Stimulated activated CD4-positive, alpha-beta T cell treated with anti-CD3 and anti-CD28 coated beads, Interleukin-1b, Interleukin-23, amount 100 ng/mL, for 24 hours (primary cell): ENCODE measurements around the gene TRPV4.
"Not testable (repeated sequence)": the region's sequence is repeated elsewhere in the genome, so short reads cannot be mapped to it uniquely, and the experiment has no call there.

Experiments
- DNase-seq, 4 experiments: peaks; one replicate each; pipeline ENCODE4 v3.0.0-alpha.2; 2020; ENCODE audit warnings: low read depth in 4 of 4, low spot score in 1 of 4

Gene TRPV4

DNA sequence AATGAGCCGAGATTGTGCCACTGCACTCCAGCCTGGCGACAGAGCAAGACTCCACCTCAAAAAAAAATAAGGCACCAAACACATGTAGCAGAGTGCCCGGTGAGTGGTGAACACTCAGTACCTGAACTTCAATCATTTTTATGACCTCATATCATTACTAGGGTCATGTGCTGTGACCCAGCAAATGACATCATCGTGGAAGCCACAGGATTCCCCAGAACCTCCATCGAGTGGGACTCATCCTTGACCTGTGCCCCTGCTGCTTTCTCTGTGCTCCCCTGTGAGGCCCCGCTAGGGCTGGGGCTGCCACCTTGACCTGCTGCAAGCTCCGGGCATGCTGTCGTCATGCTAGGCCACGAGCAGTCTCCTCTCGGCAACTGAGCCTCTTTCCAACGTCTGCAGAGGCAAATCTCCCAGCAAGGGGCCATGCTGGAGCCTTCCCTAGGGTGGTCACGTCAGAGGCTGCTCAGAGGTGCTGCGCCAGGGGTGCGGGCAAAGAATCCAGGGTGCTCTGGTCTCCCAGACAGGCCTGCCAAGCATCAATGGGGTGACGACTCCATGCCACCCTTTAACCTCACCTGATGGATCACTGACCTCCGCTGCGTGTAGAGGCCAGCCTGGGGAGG is 28.6 kb upstream of the TRPV4 start:
- DNase-seq: no peak

DNA sequence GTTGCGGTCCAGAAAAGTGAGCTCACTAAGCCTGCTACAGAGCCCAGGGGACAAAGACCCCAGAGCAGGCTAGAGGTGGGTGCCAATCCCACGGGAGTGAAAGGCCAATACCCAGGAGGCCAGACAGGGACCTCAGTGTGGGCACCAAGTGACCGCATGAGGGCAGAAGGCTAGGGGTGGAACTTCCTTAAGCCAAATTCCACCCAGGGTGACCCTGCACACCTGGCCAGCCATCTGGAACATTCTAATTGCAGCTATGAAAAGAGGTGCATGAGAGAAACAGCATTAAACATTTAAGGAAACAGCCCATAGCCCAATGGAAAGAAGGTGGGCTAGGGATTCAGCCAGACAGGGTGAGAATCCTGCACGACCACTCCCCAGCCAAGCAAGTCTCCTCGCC is 27.8 kb upstream of the TRPV4 start:
- no peak for DNase-seq

DNA sequence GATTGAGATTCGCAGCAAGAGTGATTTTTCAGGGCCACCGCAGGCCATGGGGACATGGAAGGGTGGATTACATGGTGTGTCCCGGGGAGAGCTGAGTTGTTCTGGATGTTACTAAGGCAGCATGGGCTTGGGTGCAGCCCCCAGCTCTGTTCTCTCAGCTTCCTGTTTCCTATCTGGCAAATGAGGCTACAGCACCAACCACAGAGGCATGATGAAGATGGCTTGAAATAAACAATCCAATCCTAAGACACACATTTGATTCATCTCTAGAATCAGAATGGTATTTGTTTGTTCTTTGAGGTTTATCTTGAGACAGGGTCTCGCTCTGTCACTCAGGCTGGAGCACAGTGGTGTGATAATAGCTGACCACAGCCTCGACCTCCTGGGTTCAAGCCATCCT is 25.6 kb upstream of the TRPV4 start:
- DNase-seq: no peak

DNA sequence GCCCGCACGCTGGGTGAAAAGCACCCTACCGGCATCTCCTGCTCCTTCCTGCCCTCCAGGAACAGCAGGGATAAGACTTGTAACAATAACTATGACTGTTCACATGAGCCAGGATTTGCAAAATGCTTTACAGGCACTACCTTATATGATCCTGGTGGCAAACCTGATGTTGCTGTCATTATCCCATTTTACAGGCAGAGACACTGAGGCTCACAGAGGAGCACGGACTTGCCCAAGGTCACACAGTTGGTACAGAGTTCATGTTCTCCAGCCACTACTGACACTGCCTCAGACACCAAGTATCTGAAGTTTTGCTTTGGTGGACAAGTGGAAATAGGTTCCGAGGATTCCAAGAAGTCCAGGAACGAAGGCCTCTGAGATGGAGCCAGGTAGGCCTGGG is 24.5 kb upstream of the TRPV4 start:
- DNase-seq: no peak

DNA sequence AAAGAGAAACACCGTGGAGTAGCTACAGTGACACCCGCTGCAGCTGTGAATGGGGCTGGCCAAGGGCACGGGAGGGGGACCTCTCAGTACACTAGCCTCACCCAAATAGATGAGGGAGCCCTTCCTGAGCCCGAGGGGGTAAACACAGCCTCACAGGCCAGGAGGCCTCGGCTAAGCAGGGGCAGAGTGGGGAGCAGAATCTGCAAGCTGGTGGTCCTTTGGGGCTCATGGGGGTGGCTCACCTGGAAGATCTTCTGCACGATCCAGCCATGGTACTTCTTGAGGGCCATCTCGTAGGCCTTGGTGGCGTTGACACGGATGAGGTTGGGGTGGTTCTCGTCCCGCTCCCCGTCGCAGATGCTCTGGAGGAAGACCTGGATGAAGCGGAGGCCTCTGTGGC is 22.2 kb upstream of the TRPV4 start:
- no peak for DNase-seq

DNA sequence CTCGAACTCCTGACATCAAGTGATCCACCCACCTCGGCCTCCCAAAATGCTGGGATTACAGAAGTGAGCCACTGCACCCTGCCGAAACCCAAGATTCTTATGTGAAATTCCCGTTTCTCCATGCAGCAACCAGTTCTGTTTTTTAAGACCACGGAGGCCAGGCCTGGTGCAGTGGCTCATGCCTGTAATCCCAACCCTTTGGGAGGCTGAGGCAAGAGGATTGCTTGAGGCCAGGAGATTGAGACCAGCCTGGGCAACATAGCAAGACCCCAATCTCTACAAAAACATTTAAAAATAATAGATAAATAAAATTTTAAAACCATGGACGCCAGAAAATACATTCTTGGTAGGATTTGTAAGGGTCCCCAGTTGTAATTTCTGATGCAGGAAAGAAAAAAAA is 17.3 kb upstream of the TRPV4 start:
- not testable (repeated sequence) for DNase-seq

DNA sequence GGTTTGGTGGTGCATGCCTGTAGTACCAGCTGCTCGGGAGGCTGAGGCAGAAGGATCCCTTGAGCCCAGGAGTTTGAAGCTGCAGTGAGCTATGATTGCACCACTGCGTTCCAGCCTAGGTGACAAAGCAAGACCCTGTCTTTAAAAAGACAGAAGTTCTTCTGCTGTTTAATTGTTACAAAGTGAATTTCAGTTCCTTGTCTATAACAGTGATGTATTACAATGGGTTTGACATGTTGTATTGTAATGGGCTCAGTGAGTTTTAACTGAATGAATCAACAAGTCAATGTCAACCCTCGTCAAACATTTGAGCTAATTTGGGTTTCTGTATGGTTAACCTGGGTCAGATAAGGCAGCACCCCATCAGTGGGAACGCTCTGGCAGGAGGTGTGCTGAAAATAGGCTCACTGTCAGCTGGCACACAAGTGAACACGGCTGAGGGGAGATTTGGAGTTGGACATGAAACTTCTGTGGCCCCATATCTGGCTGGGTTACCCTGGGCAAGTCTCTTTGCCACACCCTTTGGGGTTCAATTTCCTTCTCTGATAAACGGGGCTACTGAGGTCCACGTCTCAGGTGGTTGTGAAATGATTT is 14.0 kb upstream of the TRPV4 start:
- no peak for DNase-seq

DNA sequence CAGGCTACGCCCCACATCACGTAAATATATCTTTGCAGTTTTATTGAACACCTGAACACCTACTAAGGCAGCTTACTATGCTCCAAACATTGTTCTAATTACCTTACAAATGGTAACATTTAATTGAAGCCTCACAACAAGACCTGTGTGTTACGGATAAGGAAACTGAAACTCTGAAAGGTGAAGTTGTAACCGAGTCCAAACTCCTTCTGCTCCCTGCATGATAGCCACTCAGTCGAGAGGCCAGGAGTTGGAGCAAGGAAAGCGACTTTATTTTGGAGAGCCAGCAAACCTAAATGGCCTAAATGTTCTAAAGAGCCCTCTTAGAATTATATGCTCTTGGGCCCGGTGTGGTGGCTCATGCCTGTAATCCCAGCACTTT is 12.6 kb upstream of the TRPV4 start:
- no peak for DNase-seq

DNA sequence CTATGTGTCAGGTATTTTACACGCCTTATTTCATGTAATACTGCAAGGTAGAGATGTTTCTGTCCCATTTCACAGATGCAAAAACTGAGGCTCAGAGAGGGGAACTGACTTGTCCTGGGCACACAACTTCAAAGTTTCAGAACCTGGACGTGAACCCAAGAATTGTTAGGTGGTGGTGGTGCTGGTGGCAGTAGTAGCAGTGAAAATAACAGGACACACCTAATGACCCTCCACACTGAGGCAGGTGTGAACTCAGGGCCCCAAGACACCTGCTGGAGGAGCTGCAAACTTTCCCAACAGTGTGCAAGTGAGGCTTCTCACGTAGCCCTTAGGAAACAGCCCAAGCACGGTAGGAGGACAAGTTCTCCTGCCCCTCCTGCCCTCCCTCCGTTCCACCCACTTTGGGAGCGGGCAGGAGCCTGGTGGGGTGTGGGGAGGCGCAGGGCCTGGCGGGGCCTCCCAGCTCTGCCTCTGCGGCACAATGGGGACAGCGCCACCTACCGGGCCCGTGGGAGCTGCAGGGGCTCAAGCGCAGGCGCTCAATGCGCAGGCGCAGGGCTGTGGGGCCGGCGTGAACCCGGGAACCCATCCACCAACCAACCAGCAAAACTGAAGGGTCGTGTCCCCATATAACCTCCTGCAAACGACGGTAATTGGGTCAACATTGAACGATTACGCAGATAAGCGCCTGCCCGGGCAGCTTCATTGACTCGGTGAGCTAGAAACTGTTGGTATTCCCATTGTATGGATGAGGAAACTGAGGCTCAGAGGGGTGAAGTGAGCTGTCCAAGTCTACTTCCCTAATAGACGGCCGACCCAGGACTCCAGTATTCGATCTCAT is 12.0 kb upstream of the TRPV4 start:
- DNase-seq: peak; percentile 83 to 93 (median 86)

DNA sequence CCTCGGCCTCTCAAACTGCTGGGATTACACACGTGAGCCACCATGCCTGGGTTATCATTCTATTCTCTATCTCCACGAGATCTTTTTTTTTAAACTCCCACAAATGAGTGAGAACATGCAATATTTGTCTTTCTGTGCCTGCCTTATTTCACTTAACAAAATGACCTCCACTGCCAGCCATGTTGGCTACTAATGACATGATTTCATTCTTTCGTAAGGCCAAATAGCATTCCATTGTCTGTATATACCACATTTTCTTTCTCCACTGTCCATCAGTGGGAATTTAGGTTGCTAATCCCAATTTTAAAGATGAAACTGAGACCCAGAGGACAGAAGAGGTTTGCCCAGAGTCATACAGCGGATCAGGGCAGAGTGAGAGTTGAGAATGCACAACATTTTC is 10.9 kb upstream of the TRPV4 start:
- DNase-seq: no peak

DNA sequence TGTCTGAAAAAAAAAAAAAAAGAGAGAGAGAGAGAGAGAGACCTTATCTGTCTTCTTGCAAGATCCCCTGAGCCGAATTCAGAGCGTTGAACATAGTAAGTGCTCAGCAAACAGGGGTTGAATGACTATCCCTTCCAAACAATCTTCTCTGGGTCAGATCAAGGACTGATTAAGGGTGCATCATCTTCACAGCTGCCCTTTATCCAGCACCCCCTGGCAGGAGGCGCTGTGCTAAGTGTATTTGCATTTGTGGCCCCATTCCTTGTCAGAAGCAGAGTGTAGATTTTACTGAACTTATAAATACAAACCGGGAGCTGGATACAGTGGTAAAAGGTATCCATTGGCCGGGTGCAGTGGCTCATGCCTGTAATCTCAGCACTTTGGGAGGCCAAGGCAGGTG is 8.8 kb upstream of the TRPV4 start:
- DNase-seq: no peak

DNA sequence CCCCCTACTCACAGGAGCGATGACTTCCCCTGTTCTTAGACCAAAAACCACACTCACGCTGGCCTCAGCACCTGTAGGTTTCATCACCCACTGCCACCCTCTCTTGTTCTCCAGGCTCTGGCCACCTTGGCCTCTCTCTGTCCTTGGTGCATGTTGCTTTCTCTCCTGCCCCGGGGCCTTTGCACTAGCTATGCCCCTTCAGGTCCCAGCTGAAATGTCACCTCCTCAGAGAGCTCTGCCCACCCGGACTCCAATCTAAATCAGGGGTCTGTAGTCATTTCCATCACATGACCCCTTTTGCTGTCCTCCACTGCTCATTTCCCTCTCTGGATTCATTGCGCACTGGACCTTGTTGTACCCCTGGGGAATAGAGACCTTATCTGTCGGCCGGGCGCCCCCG is 8.2 kb upstream of the TRPV4 start:
- DNase-seq: no peak

DNA sequence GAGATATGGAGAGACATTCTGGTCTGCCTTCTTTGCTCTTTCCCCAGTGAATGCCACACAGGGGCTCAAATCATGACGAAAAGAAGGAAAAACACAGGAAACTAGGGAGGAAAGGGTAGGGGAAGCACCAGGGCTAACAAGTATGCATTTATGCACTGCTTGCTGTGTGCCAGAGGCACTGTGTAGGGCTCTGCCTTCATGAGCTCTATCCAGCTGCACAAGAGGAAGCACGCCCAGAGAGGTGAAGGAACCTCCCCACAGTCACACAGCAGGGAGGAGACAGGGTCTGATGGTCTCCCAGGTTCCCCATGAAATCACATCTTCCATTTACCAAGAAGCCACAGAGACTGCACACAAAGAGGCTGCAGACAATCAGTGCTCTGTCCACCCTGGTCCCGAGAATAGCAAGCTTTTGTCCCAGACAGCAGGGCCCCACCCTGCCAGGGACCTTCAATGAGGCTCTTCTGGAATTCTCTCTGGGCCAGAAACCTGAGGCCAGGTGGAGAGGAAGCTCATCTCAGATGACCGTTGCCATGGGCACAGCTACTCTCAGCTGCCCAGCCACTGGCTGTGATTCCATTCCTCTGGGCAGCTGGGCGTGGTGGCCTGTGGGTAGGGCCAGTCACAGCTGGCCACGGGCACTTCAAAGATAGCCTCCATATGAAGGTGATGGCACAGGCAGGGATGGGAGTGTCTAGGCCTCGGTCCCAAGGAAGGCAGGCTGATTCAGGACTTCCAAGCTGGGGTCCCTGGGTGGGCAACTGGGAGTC is 7.3 kb upstream of the TRPV4 start:
- DNase-seq: no peak

DNA sequence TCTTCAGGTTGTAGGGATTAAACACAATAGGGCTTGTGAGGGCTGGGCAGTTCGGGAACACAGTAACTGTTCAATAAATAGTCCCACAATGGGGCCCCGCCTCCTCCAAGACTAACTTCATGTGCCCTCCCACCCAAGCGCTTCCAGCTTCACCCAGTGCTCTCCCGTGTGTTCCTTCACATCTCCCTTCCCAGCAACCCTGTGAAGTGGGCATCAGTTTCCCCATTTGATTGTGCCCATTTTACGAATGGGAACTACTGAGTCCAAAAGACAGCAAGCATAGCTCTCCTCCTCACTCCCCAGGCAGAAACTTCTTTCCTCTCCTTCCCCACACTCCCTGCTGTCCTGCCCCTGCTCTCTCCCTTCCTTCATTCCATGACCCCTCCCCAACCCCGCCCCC is 6.2 kb upstream of the TRPV4 start:
- no peak for DNase-seq

DNA sequence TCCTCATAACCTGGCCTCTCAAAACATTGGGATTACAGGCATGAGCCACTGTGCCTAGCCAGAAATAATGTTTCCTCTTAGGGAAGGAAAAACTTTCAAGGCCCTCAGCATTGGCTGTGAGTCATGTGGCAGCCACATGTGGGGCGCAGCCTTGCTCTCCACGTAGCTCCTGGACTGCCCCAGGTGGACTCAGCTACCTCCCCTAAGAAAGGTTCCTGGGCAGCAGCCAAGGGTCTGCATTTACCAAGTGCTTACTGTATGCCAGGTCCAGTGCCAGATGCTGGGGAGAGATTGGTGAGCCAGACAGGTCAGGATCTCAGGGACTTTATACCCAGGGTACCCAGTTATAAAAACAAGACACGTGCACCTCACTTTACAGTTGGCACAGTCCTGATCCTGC is 3.7 kb upstream of the TRPV4 start:
- no peak for DNase-seq

DNA sequence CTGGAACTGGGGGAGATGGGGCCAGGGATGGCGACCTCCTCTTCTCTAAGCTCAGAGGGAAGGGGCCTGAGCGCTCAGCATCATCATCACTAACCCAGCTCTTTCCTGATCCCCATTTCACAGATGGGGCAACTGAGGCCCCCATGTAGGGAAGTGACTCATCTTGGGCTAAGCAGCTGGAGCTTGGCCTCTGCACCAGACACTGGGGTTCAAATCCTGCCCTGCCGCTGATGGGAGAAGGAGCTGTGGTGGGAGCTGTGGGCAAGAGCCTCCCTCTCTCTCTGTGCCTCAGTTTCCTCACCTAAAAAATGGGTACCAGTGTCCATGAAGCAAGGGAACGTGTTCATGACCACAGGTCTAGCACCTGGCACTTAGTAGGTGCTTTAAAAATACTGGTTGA is 2.6 kb upstream of the TRPV4 start:
- DNase-seq: no peak

DNA sequence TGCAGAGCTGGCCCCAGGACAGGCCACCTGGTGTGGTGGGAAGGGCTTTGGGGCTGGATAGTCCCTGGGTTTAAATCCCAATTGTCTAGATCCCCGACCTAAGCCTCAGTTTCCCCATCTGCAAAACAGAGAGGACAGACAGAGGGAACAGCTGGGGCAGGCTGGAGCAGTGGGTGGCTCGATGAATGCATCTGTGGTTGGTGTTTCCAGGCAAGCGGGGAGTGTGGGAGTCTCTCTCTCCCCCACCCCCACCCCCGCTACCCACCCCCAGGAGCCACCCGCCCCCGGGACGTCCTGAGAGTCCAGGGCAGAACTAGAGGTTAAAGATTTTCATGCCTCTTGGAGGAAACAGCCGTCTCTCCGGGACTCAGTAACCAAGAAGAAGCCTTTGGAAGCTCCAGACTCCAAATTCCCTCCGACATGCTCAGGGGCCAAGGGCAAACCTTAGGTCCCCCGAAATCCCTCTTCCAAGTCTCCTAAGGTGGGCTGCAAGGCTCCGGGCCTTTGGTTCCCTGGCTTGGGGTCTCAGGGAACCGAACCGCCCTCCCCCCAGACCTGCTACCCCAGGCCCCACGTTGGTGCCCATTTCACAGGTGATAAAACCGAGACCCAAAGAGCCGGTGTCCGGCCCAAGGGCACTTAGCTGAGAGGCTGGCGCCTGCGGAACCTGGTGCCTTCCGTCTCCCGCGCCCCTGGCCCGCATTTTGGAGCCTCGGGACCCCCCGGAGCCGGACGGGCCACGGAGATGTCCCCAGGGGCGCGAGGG is 474 bp downstream of the TRPV4 start:
- no peak for DNase-seq

DNA sequence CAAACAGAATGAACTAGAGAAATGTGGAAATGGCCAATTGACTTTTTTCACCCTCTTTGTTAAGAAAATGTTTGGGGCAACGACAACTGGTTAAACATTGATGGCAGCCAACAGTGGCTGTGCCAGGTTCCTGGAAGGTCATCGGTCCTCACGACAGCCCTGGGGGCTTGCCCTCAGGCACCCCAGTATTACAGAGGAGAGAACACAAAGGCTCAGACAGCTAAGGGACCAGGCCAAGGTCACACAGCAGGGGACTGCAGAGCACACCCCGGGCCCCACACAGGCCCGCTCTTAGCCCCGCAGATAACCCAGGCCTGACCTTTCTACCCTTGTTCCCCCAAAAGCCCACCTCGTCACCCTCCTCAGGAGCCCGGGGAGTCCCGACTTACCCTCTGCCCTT is 1.3 kb downstream of the TRPV4 start:
- no peak for DNase-seq

DNA sequence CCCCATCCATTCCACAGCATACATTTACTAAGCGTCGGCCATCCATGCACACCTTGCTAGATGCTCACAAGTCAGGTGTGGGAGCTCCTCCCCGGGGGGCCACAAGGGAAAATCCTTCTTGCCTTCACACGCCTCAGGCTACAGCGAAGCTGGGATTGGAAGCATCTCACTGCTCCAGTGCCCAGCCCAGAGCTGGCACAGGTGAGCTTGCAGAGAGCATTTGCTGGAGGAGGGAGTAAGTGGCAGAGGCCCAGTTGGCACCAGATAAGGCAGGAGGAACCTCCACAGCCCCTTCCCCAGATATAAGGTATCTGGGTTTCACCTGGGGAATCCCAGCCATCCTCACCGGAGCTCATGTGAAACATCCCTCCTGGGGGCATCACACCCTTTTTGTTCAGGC is 1.8 kb downstream of the TRPV4 start:
- no peak for DNase-seq

DNA sequence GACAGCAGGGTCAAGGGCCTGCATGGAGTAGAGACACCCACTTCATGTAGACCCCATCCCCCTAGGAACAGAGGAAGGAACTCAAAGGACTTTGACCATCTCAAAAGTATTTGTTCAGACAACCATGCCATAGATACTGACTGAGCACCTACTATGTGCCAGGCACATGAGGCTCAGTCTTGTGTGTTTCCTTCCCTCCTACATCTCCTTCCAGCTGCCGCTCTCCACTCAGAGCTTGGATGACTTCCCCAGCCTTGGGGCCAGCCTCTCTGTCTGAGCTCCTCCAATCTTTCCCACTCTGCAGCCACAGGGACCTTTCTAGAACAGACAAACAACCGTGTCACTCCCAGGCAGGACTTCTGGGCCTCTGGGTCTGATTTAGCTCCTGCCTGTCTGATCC is 2.5 kb downstream of the TRPV4 start:
- DNase-seq: no peak

DNA sequence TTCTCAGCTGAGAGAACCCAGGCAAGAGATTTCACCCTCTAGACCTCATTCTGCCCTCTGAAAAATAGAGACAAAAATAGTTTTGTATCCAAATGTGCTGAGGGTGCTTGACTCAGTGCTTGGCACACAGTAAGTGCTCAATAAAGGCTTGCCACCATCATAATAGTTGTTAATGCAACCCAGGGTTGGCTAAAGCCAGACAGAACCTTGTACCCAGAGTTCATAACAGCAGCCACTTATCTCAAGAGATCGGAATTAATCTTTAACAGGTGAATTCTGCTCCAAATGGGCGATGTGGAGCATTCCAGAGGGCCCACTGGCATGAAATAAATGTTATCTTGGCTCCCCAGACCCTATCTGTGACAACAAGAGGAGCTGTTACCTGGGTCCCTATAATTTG is 2.9 kb downstream of the TRPV4 start:
- DNase-seq: no peak
